NCI-H2227 (cell line): ENCODE results near the gene AGMAT.
"Not testable (repeated sequence)": the region's sequence is repeated elsewhere in the genome, so short reads cannot be mapped to it uniquely, and the experiment has no call there.

Experiments used
- DNase-seq: peaks from one replicate; lab custom pipeline; 2025; ENCODE audit not compliant: unreplicated experiment; lab: John Stamatoyannopoulos, UW

The AGMAT gene

GRCh38 chr1:15616373-15617172, 31.7 kb upstream of the AGMAT start:
- DNase-seq: peak; percentile 67

GRCh38 chr1:15610167-15610566, 25.3 kb upstream of the AGMAT start:
- no peak for DNase-seq

GRCh38 chr1:15609631-15610030, 24.8 kb upstream of the AGMAT start:
- no peak for DNase-seq

GRCh38 chr1:15605398-15606383, 20.8 kb upstream of the AGMAT start:
- DNase-seq: no peak

- DNase-seq: not testable (repeated sequence)
These were observed 19.5 kb upstream of the AGMAT start for GRCh38 chr1:15604400-15604799.

- not testable (repeated sequence) for DNase-seq
These were observed 19.1 kb upstream of the AGMAT start for GRCh38 chr1:15603966-15604282.

- peak; percentile 99 for DNase-seq
These were observed 18.5 kb upstream of the AGMAT start for GRCh38 chr1:15603050-15603965.

- no peak for DNase-seq
These were observed 13.6 kb upstream of the AGMAT start for GRCh38 chr1:15598436-15598835.

- DNase-seq: no peak
These were observed 11.2 kb upstream of the AGMAT start for GRCh38 chr1:15595809-15596617.

- DNase-seq: no peak
These were observed 7.4 kb upstream of the AGMAT start for GRCh38 chr1:15592285-15592684.

GRCh38 chr1:15583016-15583706, 1.7 kb downstream of the AGMAT start:
- no peak for DNase-seq

GRCh38 chr1:15579683-15580047, 5.2 kb downstream of the AGMAT start:
- no peak for DNase-seq

- DNase-seq: no peak
These were observed 5.7 kb downstream of the AGMAT start for GRCh38 chr1:15578921-15579682.

- no peak for DNase-seq
These were observed 7.2 kb downstream of the AGMAT start for GRCh38 chr1:15577691-15578090.

GRCh38 chr1:15575549-15576150, 9.2 kb downstream of the AGMAT start:
- no peak for DNase-seq

GRCh38 chr1:15574741-15575140, 10.1 kb downstream of the AGMAT start:
- DNase-seq: no peak

- no peak for DNase-seq
These were observed 11.4 kb downstream of the AGMAT start for GRCh38 chr1:15573477-15573876.

- no peak for DNase-seq
These were observed 13.6 kb downstream of the AGMAT start for GRCh38 chr1:15571266-15571665.
